ENCODE measurements around the gene CEP112.

- no peak for TF ChIP-seq CTCF (IDR thresholded peaks at IDR 0.05)
- no peak for TF ChIP-seq POLR2AphosphoS5 (IDR thresholded peaks at IDR 0.05)
Observed at GRCh38 chr17:65628644-65629036, 563.3 kb downstream of the CEP112 start.
